D341Med (cell line): ENCODE measurements around the gene TMPRSS6.

ENCODE experiments used
- DNase-seq: peaks from one replicate; pipeline ENCODE4 v3.0.0; 2012; ENCODE audit warnings: low spot score

The TMPRSS6 gene

DNA sequence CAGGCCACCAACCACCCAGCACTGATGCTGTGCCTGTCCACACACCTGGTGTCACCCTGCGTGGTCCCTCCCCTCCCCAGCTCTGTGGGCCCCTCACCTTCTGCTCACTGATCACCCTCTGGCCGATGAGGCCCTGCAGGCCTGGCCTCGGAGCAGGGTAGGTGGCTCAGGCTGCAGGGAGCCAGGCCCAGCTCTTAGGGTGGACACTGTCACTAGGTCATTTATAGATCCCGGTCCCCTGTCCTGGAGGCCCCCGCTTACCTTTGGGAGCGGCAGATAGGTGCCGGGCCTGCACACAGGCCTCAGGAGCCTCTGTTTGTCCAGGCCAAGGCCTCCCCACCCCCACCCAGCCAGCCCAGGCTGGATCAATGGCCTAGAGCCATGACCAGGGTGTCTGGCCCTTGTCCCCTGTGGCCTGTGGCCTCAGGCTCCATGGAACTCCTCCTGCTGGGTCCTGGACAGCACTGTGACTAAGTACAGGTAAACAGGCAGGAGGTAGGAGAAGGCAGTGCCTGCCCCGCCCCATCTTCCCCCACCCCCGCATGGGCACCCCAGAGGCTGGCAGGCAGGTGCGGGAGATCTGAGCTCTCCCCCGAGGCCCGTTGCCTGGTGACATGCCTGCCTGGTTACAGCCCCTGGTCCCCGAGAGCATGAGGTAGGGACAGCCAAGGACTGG lies at the start of gene TMPRSS6:
Gene TMPRSS6 (minus strand): TSS at position 472 of the 676 bp plus-strand sequence. CDS start 6,296 bp downstream, outside the sequence.
- no peak for DNase-seq

DNA sequence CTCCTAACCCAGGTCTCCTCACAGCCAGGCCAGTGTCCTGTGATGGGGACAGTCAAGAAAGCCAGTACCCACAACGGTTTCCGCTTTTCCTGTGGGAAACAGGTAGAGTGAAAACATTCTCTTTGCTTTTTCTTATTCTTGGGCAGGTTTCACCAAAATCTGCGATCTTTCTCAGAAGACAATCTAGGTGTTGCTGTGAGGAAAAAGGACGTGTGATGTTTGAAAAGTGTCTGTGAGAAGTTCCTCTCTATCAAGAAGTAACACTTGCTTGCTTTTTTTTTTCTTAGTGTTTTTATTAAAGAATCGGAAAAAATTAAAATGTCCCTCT lies 49.4 kb upstream of the TMPRSS6 start:
- no peak for DNase-seq

- DNase-seq: no peak
These were observed 48.2 kb upstream of the TMPRSS6 start for GRCh38 chr22:37157516-37158285.

DNA sequence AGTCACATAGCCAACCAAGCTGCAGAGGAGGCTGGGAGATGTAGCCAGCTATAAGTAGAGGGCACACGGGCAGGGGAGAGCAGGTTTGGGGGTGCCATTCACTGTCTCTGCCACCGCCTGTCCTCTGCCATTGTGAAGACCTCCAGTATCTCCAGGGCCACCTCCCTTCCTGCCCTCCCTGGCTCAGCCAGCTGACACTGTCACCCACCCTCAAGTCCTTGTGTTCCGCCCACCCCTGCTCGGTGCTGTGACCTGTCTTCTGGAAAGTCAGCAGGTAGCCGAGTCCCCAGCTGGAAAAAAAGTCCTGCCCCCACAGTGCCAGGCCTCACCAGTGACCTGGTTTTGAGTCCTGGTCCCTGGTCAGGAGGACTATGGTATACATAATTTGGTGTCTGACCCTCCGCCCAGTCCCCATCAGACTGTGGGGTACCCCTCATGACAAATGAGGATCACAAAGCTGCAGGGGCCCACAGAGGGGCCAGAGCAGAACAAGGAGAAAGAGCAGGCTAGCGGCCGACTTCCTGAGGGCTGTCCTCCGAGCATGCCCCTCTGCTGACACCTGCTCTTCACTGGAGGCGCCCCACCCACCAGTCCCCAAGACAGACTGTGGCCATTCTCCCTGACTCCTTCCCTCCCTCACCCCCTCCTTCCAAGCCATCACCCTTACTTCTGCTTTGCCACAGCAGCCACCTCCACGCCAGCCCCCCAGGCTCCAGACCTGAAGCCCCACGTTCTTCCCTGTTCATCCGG lies 47.3 kb upstream of the TMPRSS6 start:
- no peak for DNase-seq

- no peak for DNase-seq
These were observed 46.5 kb upstream of the TMPRSS6 start for GRCh38 chr22:37155971-37156370.

DNA sequence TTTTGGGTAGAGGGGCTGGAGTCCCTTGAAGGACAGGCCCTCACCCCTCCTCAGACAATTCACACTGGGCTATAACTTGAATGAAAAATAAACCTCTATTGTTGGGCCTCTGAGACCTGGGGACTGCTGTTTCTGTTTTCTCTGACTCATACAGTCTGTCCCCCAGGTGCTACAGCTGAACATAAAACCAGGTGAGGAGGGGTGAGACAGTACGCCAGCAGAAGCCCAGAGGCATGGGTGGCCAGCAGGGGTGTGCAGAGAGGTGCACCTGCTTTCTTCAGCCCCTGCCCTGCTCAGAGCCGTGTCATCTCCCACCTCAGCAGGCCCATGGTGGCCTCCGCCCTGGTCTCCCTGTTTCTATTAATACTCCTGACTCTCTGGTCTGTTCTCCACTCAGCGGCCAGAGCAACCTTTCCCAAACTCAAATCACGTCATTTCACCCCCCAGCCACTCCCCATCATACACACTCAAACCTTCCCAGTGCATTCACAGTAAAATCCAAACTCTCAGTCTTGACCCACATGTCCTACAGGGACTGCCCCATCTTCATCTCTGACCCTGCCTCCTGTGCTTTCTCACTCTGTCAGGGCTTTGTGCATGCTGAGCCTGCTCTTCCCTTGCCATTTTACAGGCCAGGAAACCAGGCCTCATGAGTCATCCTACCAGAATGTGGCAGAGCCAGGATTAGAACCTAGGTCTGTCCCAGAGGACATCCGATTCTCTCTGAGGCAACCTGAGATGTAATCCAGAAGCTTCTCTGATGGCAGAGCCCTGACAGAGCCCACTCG lies 45.6 kb upstream of the TMPRSS6 start:
- DNase-seq: no peak

GRCh38 chr22:37153901-37154300 lies 44.4 kb upstream of the TMPRSS6 start:
- DNase-seq: no peak

DNA sequence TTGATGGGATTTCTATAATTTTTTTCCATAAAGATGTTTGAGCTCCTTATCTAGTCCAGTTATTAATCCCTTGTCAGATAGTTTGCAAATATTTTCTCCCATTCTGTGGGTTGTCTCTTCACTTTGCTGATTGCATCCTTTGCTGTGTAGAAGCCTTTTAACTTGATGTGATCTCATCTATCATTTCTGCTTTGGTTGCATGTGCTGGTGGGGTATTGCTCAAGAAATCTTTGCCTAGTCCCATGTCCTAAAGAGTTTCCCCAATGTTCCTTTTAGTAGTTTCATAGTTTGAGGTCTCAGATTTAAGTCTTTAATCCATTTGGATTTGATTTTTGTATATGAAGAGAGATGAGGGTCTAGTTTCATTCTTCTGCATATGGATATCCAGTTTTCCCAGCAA lies 41.9 kb upstream of the TMPRSS6 start:
- no peak for DNase-seq

DNA sequence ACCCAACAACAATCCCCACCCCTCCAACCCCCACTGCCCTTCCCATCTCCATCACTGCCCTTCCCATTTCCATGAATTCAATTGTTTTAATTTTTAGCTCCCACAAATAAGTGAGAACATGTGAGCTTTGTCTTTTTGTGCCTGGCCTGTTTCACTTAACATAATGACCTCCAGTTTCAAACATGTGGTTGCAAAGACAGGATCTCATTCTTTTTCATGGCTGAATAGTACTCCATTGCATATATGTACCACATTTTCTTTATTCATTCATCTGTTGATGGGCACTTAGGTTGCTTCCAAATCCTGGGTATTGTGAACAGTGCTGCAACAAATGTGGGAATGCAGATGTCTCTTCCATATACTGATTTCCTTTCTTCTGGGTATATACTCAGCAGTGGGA lies 41.2 kb upstream of the TMPRSS6 start:
- no peak for DNase-seq

DNA sequence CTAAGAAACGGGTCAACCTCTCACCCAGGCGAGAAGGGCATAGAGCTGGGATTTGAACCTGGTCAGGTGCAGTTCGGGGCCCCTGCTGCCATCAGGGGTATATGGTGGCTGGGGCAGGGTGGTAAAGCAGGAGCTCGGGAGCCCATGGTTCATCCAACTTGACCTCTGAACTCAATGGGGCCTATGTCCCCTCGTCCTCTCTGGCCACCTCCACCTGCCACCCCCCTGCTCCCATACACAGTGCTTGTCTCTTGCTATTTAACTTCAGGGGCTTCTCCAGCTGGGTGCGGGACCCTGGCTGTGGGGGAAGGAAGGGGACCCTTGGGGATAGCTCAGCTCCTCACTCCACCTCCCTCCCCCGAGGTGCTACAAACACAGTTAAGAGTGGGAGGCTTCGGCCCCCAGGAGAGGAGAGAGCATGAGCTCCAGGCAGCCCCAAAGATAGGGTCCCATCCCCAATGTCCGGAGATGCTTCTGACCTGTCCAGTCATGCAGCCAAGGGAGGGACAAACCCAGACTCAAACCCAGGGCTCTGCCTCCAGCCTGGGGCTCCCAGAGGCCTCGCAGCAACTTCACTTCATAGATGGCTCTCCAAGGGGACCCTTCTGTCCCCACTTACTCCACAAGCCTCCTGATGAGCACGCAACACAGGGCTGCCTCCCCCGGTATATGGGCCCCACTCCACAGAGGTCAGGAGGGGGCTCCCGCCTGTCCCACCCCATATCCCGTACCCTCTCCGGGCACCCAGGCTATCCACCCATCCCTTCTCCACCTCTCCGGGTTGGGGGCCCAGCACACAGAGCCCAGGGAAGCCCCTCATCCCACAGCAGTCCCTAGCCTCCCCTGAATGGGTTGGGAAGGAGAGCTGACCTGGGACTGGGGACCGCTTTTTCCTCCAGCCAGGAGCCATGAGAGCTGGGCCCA lies 39.5 kb upstream of the TMPRSS6 start:
- DNase-seq: no peak

DNA sequence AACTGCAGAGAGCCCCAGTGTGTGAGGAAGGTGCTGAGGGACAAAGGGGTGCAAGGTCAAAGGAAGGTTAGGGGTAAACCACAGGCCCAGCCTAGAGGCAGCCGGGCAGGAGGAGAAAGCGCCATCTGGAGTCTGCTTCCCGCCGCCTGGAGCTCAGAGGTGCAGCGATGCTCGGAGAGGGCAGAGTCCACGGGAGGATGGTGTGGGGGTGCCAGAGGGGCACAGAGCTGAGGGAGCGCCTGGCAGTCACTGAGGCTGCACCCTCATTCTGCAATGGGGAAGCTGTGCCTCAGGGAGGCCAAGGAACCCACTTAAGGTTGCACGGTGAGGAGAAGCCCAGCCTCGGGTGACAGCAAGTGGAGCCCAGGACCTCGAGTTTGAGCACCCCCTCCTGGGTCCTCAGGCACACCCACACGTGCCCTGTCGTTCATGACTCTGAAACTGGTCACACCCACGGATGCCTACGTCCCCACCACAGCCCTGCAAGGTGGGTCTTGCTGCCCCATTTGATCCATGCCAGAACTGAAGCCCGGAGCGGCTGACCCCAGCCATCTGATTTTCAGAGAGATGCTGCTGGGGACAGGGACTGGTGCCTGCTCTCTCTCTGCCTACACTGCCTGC lies 38.6 kb upstream of the TMPRSS6 start:
- DNase-seq: no peak

GRCh38 chr22:37147186-37147990 lies 37.9 kb upstream of the TMPRSS6 start:
- no peak for DNase-seq

DNA sequence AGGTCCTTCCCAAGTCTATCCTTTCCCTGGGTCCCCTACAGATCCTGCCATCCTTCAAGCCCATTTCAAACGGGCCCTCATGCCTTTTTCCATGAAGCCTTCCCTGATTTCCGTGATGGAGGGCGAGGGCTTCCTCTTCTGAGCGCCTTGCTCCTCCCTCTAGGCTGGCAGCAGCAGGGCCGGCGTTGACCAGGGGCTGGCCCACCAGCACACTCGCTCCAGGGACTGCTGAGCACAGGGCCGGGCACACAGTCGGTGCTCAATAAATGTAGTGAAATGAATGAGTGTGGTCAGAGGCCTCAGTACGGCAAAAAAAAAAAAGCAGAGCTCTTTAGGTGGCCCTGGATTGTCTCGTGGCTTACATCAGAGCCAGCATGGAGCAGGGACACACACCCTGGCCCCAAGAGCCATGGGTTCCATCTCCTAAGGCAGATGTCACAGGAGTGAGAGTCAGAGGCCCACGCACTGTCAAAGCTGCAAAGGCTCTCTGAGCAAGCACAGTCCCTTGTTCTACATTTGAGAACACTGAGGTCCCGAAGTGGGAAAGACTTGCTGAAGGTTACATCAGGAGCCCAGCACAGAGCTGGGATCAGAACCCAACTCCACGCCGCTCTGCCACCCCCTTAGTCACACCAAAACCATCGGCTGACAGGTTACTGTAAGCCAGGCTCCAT lies 37.1 kb upstream of the TMPRSS6 start:
- no peak for DNase-seq

DNA sequence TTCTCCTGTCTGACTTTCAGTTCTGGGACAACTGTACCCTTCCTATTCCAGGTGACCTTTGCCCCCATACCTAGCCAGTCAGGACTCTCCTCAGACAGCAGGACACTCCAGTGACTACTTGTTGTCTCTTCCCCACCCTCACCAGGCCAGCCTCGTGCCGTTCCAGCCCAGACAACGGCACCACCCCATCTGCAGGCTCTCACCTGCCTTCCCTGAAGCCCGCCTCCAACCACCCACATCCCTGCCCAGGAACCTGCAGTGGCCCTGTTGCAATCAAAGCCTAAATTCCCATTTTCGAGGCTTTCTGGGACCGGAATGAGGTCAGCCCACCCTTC lies 36.5 kb upstream of the TMPRSS6 start:
- DNase-seq: no peak

DNA sequence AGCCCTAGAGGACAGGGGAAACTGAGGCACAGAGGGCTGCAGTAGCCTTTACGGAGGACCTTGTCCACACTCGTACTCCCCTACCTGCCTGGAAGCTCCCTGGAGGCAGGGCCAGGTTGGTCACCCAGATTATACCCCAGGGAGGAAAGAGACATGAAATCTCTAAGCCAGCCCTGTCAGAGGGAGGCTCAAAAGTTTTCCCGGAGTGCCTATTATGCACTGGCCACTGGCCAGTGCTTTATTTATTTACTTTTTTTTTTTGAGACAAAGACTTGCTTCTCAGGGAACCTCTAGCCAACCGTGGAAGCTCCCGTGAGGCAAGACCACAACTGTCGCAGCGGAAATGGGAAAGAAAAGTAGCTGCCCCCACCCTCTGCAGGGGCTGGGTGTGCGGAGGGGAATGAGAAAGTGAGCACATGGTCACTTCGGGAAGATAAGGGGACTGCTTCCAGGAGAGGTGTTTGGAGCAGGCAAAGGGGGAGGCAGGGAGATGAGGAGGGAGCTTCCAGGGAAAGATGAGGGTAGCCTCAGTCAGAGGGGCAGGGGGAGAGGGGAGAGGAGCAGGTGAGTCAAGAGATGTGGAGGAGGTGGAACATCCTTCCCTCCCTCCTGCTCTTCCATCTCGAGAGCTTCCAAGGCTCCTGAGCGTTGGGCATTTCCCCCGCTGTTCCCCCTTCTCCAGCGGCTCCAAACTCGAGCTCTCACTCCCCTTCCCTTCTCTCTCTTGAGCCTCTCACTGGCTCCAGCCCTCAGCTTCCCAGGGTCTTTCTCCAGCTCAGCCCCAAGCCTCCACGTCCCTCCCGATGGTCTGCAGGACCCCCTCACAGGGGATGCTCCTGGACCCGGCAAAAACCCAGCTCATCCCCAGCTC lies 35.9 kb upstream of the TMPRSS6 start:
- DNase-seq: no peak

GRCh38 chr22:37144180-37144554 lies 34.7 kb upstream of the TMPRSS6 start:
- no peak for DNase-seq

DNA sequence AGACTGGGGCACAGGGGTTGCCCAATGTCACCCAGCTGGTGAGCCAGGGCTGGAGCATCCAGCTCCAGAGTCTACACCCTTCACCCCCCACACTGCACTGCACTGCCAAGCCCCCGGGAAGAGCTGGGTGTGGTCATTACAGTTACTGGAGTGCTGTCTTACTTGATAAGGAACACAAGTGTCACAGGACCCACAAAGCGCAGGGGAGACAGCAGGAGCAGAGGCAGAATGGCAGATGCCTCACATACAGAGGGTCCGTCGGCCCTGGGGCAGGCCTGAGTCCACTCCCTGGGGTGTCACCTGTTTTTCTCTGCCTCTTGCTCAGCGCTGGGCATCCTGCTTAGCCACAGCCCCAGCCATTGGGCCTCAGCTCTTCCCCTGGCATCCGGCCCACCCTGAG lies 32.5 kb upstream of the TMPRSS6 start:
- no peak for DNase-seq

DNA sequence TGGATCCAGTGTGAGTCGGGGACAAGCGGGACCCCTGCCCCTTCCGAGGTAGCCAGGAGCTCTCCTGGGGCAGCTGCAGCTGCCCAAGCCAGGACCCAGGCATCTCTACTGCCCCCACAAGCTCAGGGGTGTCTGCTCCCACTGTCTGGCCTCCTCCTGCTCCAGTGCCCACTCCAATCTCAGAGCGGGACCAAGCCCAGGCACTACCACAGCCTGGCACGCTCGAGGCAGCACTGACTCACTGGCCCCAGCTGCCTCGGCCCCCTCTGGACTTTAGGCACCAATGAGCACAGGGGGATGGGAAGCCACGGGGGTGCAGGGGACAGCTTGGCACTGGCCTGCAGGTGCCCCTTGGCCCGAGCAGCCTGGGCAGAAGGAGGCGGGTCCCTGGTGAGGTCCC lies 32.0 kb upstream of the TMPRSS6 start:
- DNase-seq: no peak
